CD14-positive monocyte (primary cell): Measurements from ENCODE around the gene MESD. TPM values are rescaled to one million over a fixed set of nuclear protein-coding genes. Genes with fewer than 3 reads are reported as not detected.

Source experiments
- DNase-seq, 3 donors: peaks; one replicate each; pipeline ENCODE4 v3.0.0-alpha.2; 2011 to 2022
- H2AFZ ChIP-seq: 2 replicates; pipeline ENCODE4 v1.6.0; 2012; ENCODE audit warnings: mild to moderate bottlenecking, low read depth, low read length, inconsistent platforms; ENCODE audit not compliant: insufficient read depth, poor library complexity, severe bottlenecking
- H3K27ac ChIP-seq, 2 donors: 1 replicate in 1 of 2; 2 replicates in 1 of 2; pipeline ENCODE4 v1.5.1; 2012 to 2013; ENCODE audit warnings: low read length in 2 of 2, control low read depth in 1 of 2, inconsistent platforms in 1 of 2, low read depth in 1 of 2, mild to moderate bottlenecking in 1 of 2
- H3K27me3 ChIP-seq, 2 donors: one replicate each; pipeline versions ENCODE4 v1.6.0 to v1.6.1; 2011 to 2013; ENCODE audit warnings: low read length in 2 of 2; ENCODE audit not compliant: control insufficient read depth in 2 of 2, insufficient read depth in 2 of 2
- H3K36me3 ChIP-seq, 2 donors: replicated peaks in 1 of 2; 1 replicate in 1 of 2; 2 replicates in 1 of 2; pipeline versions ENCODE4 v1.5.1 to v1.6.1; 2012 to 2013; ENCODE audit warnings: low read length in 2 of 2, control low read depth in 1 of 2, inconsistent platforms in 1 of 2, mild to moderate bottlenecking in 1 of 2; ENCODE audit not compliant: insufficient read depth in 2 of 2, control insufficient read depth in 1 of 2
- H3K4me1 ChIP-seq, 2 donors: 1 replicate in 1 of 2; 2 replicates in 1 of 2; pipeline versions ENCODE4 v1.5.1 to v1.6.1; 2012 to 2013; ENCODE audit warnings: low read length in 2 of 2, control low read depth in 1 of 2, inconsistent platforms in 1 of 2, mild to moderate bottlenecking in 1 of 2, moderate library complexity in 1 of 2; ENCODE audit not compliant: insufficient read depth in 2 of 2, control insufficient read depth in 1 of 2
- H3K4me2 ChIP-seq: replicated peaks from 2 replicates; pipeline ENCODE3; 2012; ENCODE audit warnings: low read length, moderate library complexity, mild to moderate bottlenecking; ENCODE audit not compliant: poor library complexity, severe bottlenecking; ENCODE audit errors: extremely low read depth
- H3K4me3 ChIP-seq, 3 experiments: fragments of 200-600 bp in 1 of 3; sonication (generic) in 1 of 3; replicated peaks in 1 of 3; 1 replicate in 2 of 3; 2 replicates in 1 of 3; pipeline ENCODE4 v1.5.1; 2011 to 2013; ENCODE audit warnings: low read length in 3 of 3, mild to moderate bottlenecking in 3 of 3, control low read depth in 2 of 3, low read depth in 2 of 3, inconsistent platforms in 1 of 3, moderate library complexity in 1 of 3
- H3K79me2 ChIP-seq: 2 replicates; pipeline ENCODE4 v1.6.0; 2012; ENCODE audit warnings: mild to moderate bottlenecking, control low read depth, inconsistent platforms, low read length, moderate library complexity; ENCODE audit not compliant: insufficient read depth
- H3K9ac ChIP-seq: 2 replicates; pipeline ENCODE4 v1.6.0; 2017; ENCODE audit warnings: low read length, mild to moderate bottlenecking; ENCODE audit not compliant: insufficient read depth, poor library complexity, severe bottlenecking
- H3K9me3 ChIP-seq, 2 donors: replicated peaks in 1 of 2; 1 replicate in 1 of 2; 2 replicates in 1 of 2; pipeline versions ENCODE4 v1.5.1 to v1.6.1; 2012 to 2013; ENCODE audit warnings: low read length in 2 of 2, control low read depth in 1 of 2; ENCODE audit not compliant: control insufficient read depth in 1 of 2, insufficient read depth in 1 of 2
- H4K20me1 ChIP-seq: 2 replicates; pipeline ENCODE4 v1.6.0; 2012; ENCODE audit warnings: mild to moderate bottlenecking, low read length, control low read depth, moderate library complexity; ENCODE audit not compliant: insufficient read depth
- H3K27ac Mint-ChIP-seq, 7 donors: one replicate each; pipeline ENCODE4 v1.8.0; 2020; ENCODE audit warnings: mild to moderate bottlenecking in 7 of 7, mixed read lengths in 7 of 7, moderate library complexity in 6 of 7, inconsistent platforms in 2 of 7
- H3K27me3 Mint-ChIP-seq, 3 donors: one replicate each; pipeline ENCODE4 v1.8.0; 2021 to 2022; ENCODE audit warnings: low read depth in 3 of 3, mild to moderate bottlenecking in 3 of 3, mixed read lengths in 3 of 3, moderate library complexity in 3 of 3, inconsistent platforms in 1 of 3
- H3K36me3 Mint-ChIP-seq, 2 donors: one replicate each; pipeline ENCODE4 v1.8.0; 2020; ENCODE audit warnings: mixed read lengths in 2 of 2, inconsistent platforms in 1 of 2, mild to moderate bottlenecking in 1 of 2
- H3K4me1 Mint-ChIP-seq: one replicate; pipeline ENCODE4 v1.8.0; 2020; ENCODE audit warnings: mild to moderate bottlenecking, mixed read lengths
- H3K4me3 Mint-ChIP-seq, 2 donors: one replicate each; pipeline ENCODE4 v1.8.0; 2020; ENCODE audit warnings: mild to moderate bottlenecking in 2 of 2, mixed read lengths in 2 of 2, moderate library complexity in 1 of 2
- H3K9me3 Mint-ChIP-seq, 7 donors: one replicate each; pipeline ENCODE4 v1.8.0; 2020 to 2022; ENCODE audit warnings: mixed read lengths in 7 of 7, mild to moderate bottlenecking in 6 of 7, moderate library complexity in 6 of 7, inconsistent platforms in 2 of 7
- WGBS: methylation state at CpG from one replicate; pipeline ENCODE4 v1.1.5; 2013; ENCODE audit warnings: missing lambda C conversion rate; ENCODE audit not compliant: insufficient coverage; 5-methylcytosine and 5-hydroxymethylcytosine counted together
- intact Hi-C, 2 donors: fragments of 100-400 bp; cut with micrococcal nuclease; formaldehyde crosslinking; loops; one replicate each; pipeline versions ENCODE4 v1.15.0 to v1.15.1; 2023
- polyA plus RNA-seq, 3 donors: library from polyadenylated mRNA; depleted of rRNA in 1 of 3; unstranded in 2 of 3; stranded (reverse) in 1 of 3; fragments of 300-500 nt in 2 of 3; fragments of >200 nt in 1 of 3; fragmentation: Illumina TruSeq in 2 of 3; gene quantifications; 1 replicate in 2 of 3; 2 replicates in 1 of 3; pipeline ENCODE4 v1.2.3, GENCODE V29; 2012 to 2021
- TF ChIP-seq, protein P1 (sequence below): fragments of 200-600 bp; IDR thresholded peaks from one replicate; pipeline ENCODE4 v1.8.0; 2022; ENCODE audit warnings: antibody characterized with exemption, mild to moderate bottlenecking

The MESD gene
- polyA plus RNA-seq, 3 donors = 5.6 to 15.7 (median 13.1) TPM

DNA sequence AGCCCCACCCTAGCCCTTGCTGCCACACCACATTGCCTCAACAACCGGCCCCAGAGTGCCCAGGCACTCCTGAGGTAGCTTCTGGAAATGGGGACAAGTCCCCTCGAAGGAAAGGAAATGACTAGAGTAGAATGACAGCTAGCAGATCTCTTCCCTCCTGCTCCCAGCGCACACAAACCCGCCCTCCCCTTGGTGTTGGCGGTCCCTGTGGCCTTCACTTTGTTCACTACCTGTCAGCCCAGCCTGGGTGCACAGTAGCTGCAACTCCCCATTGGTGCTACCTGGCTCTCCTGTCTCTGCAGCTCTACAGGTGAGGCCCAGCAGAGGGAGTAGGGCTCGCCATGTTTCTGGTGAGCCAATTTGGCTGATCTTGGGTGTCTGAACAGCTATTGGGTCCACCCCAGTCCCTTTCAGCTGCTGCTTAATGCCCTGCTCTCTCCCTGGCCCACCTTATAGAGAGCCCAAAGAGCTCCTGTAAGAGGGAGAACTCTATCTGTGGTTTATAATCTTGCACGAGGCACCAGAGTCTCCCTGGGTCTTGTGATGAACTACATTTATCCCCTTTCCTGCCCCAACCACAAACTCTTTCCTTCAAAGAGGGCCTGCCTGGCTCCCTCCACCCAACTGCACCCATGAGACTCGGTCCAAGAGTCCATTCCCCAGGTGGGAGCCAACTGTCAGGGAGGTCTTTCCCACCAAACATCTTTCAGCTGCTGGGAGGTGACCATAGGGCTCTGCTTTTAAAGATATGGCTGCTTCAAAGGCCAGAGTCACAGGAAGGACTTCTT, 39.1 kb downstream of the MESD start:
- TF ChIP-seq, protein P1, sequence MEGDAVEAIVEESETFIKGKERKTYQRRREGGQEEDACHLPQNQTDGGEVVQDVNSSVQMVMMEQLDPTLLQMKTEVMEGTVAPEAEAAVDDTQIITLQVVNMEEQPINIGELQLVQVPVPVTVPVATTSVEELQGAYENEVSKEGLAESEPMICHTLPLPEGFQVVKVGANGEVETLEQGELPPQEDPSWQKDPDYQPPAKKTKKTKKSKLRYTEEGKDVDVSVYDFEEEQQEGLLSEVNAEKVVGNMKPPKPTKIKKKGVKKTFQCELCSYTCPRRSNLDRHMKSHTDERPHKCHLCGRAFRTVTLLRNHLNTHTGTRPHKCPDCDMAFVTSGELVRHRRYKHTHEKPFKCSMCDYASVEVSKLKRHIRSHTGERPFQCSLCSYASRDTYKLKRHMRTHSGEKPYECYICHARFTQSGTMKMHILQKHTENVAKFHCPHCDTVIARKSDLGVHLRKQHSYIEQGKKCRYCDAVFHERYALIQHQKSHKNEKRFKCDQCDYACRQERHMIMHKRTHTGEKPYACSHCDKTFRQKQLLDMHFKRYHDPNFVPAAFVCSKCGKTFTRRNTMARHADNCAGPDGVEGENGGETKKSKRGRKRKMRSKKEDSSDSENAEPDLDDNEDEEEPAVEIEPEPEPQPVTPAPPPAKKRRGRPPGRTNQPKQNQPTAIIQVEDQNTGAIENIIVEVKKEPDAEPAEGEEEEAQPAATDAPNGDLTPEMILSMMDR = no peak
- Mint-ChIP-seq H3K36me3 (peaks cover 60 to 66% of the 10 kb centered on the region in 2 donors), H3K9me3 (peaks cover 0 to 1% (median 0%) of the 10 kb centered on the region in 7 donors), H3K27ac (peak overlapping the region in 3 of 7 donors; percentile 1 to 38 (median 15)), H3K27me3 (peaks cover 0 to 5% (median 2%) of the 10 kb centered on the region in 3 donors), H3K4me1 (peaks cover 4% of the 10 kb centered on the region), H3K4me3 (no peak overlapping the region)
- Histone ChIP-seq H3K4me3 (no peak overlapping the region), H3K4me2 (no peak overlapping the region), H2AFZ (no peak overlapping the region), H3K9me3 (no peaks in the 10 kb centered on the region), H3K4me1 (peaks cover 2% of the 10 kb centered on the region in 2 donors), H3K27me3 (no peaks in the 10 kb centered on the region), H3K79me2 (no peaks in the 10 kb centered on the region), H3K9ac (no peak overlapping the region), H3K27ac (no peak overlapping the region), H4K20me1 (no peaks in the 10 kb centered on the region), H3K36me3 (peaks cover 34 to 72% of the 10 kb centered on the region in 2 donors)
- intact Hi-C loops = no loop called here
- 78% methylated on average over 5 of the region's 8 CpGs for WGBS
- DNase-seq = no peak

DNA sequence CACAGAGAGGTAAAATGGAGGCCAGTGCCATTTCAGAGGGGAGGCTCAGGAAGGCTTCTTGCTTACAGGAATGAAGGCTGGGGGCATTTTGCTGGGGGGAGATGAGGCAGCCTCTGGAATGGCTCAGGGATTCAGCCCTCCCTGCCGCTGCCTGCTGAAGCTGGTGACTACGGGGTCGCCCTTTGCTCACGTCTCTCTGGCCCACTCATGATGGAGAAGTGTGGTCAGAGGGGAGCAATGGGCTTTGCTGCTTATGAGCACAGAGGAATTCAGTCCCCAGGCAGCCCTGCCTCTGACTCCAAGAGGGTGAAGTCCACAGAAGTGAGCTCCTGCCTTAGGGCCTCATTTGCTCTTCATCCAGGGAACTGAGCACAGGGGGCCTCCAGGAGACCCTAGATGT, 39.9 kb downstream of the MESD start:
- peaks cover 59 to 70% of the 10 kb centered on the region in 2 donors for H3K36me3 Mint-ChIP-seq

More for the DNA sequence above, 39.9 kb downstream of the MESD start:
- H3K27ac Mint-ChIP-seq = no peak overlapping the region
- no peaks in the 10 kb centered on the region for H3K4me1 Mint-ChIP-seq
- Histone ChIP-seq H3K36me3 (peaks cover 34 to 77% of the 10 kb centered on the region in 2 donors), H2AFZ (no peak overlapping the region), H3K9ac (no peak overlapping the region), H3K4me1 (no peaks in the 10 kb centered on the region), H4K20me1 (no peaks in the 10 kb centered on the region), H3K4me3 (no peak overlapping the region), H3K27me3 (no peaks in the 10 kb centered on the region), H3K9me3 (no peaks in the 10 kb centered on the region), H3K79me2 (no peaks in the 10 kb centered on the region), H3K27ac (no peak overlapping the region), H3K4me2 (no peak overlapping the region)
- WGBS = 100% methylated on average over 1 of the region's 4 CpGs
- H3K9me3 Mint-ChIP-seq = peaks cover 0 to 1% (median 0%) of the 10 kb centered on the region in 7 donors
- DNase-seq = no peak
- no peak overlapping the region for H3K4me3 Mint-ChIP-seq
- intact Hi-C loops = no loop called here
- H3K27me3 Mint-ChIP-seq = peaks cover 0 to 3% (median 0%) of the 10 kb centered on the region in 3 donors
- TF ChIP-seq, protein P1 = no peak
